Brain microvascular endothelial cell (primary cell): Measurements from ENCODE around the gene ZMYM5.
"Not testable (repeated sequence)": the region's sequence is repeated elsewhere in the genome, so short reads cannot be mapped to it uniquely, and the experiment has no call there.

Experiments used
- DNase-seq: peaks from one replicate; pipeline ENCODE4 v3.0.0-alpha.2; 2020
- H3K27ac ChIP-seq: fragments of 250-450 bp; sonication (Bioruptor Pico); 2 replicates; pipeline ENCODE4 v1.5.1; 2020; ENCODE audit warnings: mild to moderate bottlenecking, moderate library complexity
- H3K27me3 ChIP-seq: fragments of 250-450 bp; sonication (Bioruptor Pico); replicated peaks from 2 replicates; pipeline ENCODE4 v1.5.1; 2020; ENCODE audit warnings: mild to moderate bottlenecking
- H3K36me3 ChIP-seq: fragments of 250-450 bp; sonication (Bioruptor Pico); replicated peaks from 2 replicates; pipeline ENCODE4 v1.5.1; 2020; ENCODE audit warnings: mild to moderate bottlenecking
- H3K4me3 ChIP-seq: 2 replicates; pipeline ENCODE4 v1.5.1; 2011; ENCODE audit warnings: low read depth, mild to moderate bottlenecking, control low read depth, low read length, moderate library complexity
- CTCF ChIP-seq: IDR thresholded peaks from 2 replicates; pipeline ENCODE4 v1.5.1; 2011; ENCODE audit warnings: low read depth, mild to moderate bottlenecking, moderate library complexity, low read length, control low read depth, inconsistent platforms; ENCODE audit errors: missing control alignments
- in situ Hi-C: cut with HindIII; loops from 2 replicates; pipeline ENCODE4 v1.10.0; 2017; ENCODE audit warnings: low sequenced_read_pairs, low pct_ligation_motif_present

Gene ZMYM5

DNA sequence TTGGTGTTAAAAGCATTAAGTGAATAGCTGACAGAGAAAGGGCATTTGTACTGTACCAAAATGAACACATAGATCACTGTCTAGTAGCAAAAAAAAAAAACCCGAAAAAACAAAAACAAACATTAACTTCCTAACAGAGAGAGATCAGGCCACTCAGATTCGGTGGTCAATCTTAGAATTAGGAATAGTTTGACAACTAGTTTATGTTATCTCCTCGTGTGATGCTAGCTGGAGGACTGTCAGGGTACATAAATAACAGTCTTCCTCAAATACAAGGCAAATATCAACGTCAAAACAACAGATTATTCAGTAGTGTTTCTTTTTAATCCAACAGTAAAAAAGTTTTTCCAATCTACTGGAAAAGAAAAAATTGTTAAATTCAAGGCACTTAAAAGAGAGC, 1.7 kb downstream of the ZMYM5 start:
- no peak for TF ChIP-seq CTCF
- H3K4me3 ChIP-seq, result peak overlapping the region; percentile 78
- H3K27me3 ChIP-seq, result no peaks in the 10 kb centered on the region
- in situ Hi-C loops, result no loop called here
- DNase-seq, result no peak
- no peaks in the 10 kb centered on the region for H3K36me3 ChIP-seq
- no peak overlapping the region for H3K27ac ChIP-seq

- Histone ChIP-seq H3K27ac (no peak overlapping the region), H3K27me3 (no peaks in the 10 kb centered on the region), H3K36me3 (no peaks in the 10 kb centered on the region), H3K4me3 (peak overlapping the region; percentile 22)
- peak; percentile 48 for DNase-seq
- TF ChIP-seq CTCF, result no peak
- in situ Hi-C loops, result no loop called here
Observed at GRCh38 chr13:19860884-19861655, 2.4 kb downstream of the ZMYM5 start.

GRCh38 chr13:19857637-19858036, 5.8 kb downstream of the ZMYM5 start:
- H3K27me3 ChIP-seq, DNase-seq, H3K36me3 ChIP-seq, in situ Hi-C loops, H3K27ac ChIP-seq, H3K4me3 ChIP-seq: not testable (repeated sequence)

GRCh38 chr13:19852766-19853165, 10.7 kb downstream of the ZMYM5 start:
- Histone ChIP-seq H3K27ac (no peak overlapping the region), H3K36me3 (peaks cover 7% of the 10 kb centered on the region), H3K4me3 (no peak overlapping the region), H3K27me3 (no peaks in the 10 kb centered on the region)
- in situ Hi-C loops, result no loop called here
- no peak for DNase-seq
- TF ChIP-seq CTCF, result no peak

DNA sequence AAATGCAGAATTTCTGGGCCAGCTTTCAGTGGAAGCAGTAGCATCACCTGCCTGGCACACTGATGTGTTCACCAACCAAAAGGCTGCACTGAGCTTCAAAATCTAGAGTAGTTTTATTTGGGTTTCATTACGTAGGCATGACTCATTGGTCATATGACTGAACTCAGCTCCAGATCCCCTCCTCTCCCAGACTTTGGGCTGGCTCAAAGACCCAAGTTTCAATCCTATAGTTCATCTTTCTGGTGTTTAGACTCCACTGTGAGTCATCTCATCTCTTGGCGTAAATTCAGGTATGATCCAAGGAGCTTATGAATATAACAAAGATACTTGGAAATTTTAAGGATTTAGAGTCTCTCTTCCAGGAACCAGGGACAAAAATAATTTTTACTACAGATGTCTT, 17.7 kb downstream of the ZMYM5 start:
- in situ Hi-C loops, result no loop called here
- peak; percentile 96 for DNase-seq
- TF ChIP-seq CTCF, result no peak
- Histone ChIP-seq H3K4me3 (no peak overlapping the region), H3K36me3 (peaks cover 3% of the 10 kb centered on the region), H3K27ac (peak overlapping the region; percentile 59), H3K27me3 (no peaks in the 10 kb centered on the region)

- no peak for TF ChIP-seq CTCF
- in situ Hi-C loops, result no loop called here
- Histone ChIP-seq H3K27me3 (no peaks in the 10 kb centered on the region), H3K27ac (no peak overlapping the region), H3K36me3 (peaks cover 19% of the 10 kb centered on the region), H3K4me3 (no peak overlapping the region)
- peak; percentile 59 for DNase-seq
Observed at GRCh38 chr13:19838865-19839275, 24.6 kb downstream of the ZMYM5 start.
